Hepatic stellate cell (primary cell): ENCODE data around the gene NOTCH2.

ENCODE experiments used
- DNase-seq: peaks from one replicate; pipeline ENCODE4 v3.0.0; 2011; ENCODE audit warnings: low spot score

Gene NOTCH2

GRCh38 chr1:119975006-119975405 is 94.5 kb downstream of the NOTCH2 start:
- DNase-seq: no peak

GRCh38 chr1:119974013-119974412 is 95.4 kb downstream of the NOTCH2 start:
- no peak for DNase-seq

- DNase-seq: no peak
Observed at GRCh38 chr1:119971710-119972570, 97.5 kb downstream of the NOTCH2 start.

GRCh38 chr1:119968601-119969000 is 100.9 kb downstream of the NOTCH2 start:
- DNase-seq: no peak

GRCh38 chr1:119968068-119968492 is 101.4 kb downstream of the NOTCH2 start:
- no peak for DNase-seq

GRCh38 chr1:119966681-119967080 is 102.8 kb downstream of the NOTCH2 start:
- DNase-seq: no peak

GRCh38 chr1:119966020-119966419 is 103.4 kb downstream of the NOTCH2 start:
- DNase-seq: no peak

GRCh38 chr1:119964673-119965363 is 104.6 kb downstream of the NOTCH2 start:
- no peak for DNase-seq

- DNase-seq: no peak
Observed at GRCh38 chr1:119962296-119962968, 107.0 kb downstream of the NOTCH2 start.

GRCh38 chr1:119960501-119960900 is 109.0 kb downstream of the NOTCH2 start:
- peak; percentile 5 for DNase-seq

GRCh38 chr1:119959268-119960220 is 109.9 kb downstream of the NOTCH2 start:
- no peak for DNase-seq

- DNase-seq: no peak
Observed at GRCh38 chr1:119958223-119958622, 111.2 kb downstream of the NOTCH2 start.

GRCh38 chr1:119956306-119956705 is 113.2 kb downstream of the NOTCH2 start:
- no peak for DNase-seq

- DNase-seq: no peak
Observed at GRCh38 chr1:119954476-119955422, 114.7 kb downstream of the NOTCH2 start.

GRCh38 chr1:119953266-119953998 is 116.0 kb downstream of the NOTCH2 start:
- no peak for DNase-seq

GRCh38 chr1:119952496-119952895 is 117.0 kb downstream of the NOTCH2 start:
- no peak for DNase-seq

- peak; percentile 31 for DNase-seq
Observed at GRCh38 chr1:119948342-119949214, 120.9 kb downstream of the NOTCH2 start.

GRCh38 chr1:119947468-119947867 is 122.0 kb downstream of the NOTCH2 start:
- no peak for DNase-seq

- DNase-seq: no peak
Observed at GRCh38 chr1:119946724-119947123, 122.7 kb downstream of the NOTCH2 start.
